Measurements from ENCODE around the gene ALX4.

Gene ALX4

DNA sequence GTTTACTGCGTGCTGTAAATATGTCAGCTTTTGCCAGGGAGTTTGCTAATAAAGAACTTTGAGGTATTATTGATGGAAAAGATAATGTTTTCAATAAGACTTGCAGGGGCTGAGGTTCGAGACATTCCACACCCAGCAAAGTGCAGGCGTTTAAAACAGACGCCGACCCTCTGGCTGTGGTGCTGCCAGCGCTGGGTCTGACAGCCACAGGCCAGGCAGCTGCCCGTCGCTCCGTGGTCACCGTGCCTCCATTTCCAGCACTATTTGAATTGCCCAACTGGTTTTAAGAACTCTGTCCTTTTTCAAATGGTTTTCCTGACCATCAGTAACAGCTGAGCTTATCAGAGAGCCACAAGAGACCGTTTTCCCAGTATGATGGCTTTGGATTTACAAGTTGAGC, 28.1 kb upstream of the ALX4 start:
- H3K14ac ChIP-seq (ENCODE audit: low read length), result no peak overlapping the region
- no peak overlapping the region for H3K23ac ChIP-seq (ENCODE audit: low read length)
- no peak overlapping the region for H2BK12ac ChIP-seq (ENCODE audit: low read length)
- H3K4me1 ChIP-seq (ENCODE audit: control insufficient read depth in 1 of 2, insufficient read depth in 2 of 2, low read length in 2 of 2), result no peaks in the 10 kb centered on the region
- no peak overlapping the region for H2AFZ ChIP-seq (ENCODE audit: insufficient read depth, low read length, poor library complexity)
- WGBS (ENCODE audit: extremely low coverage, insufficient coverage, insufficient read length), result no CpG with 5 or more reads among the region's 11 CpGs
- H3K9me3 ChIP-seq (ENCODE audit: insufficient read depth, low read depth, low read length), result peaks cover 2% of the 10 kb centered on the region
- H3K9ac ChIP-seq (ENCODE audit: low read length), result no peak overlapping the region
- no peak overlapping the region for H2AK5ac ChIP-seq (ENCODE audit: low read length)
- H3K27me3 ChIP-seq (ENCODE audit: insufficient read depth, low read length), result peaks cover 4% of the 10 kb centered on the region
- no peak overlapping the region for H4K12ac ChIP-seq (ENCODE audit: low read depth, low read length)
- H3K18ac ChIP-seq (ENCODE audit: low read length), result no peak overlapping the region
- no peak overlapping the region for H3K4ac ChIP-seq (ENCODE audit: low read depth, low read length)
- no peak overlapping the region for H3K27ac ChIP-seq (ENCODE audit: low read depth, low read length)
- no peaks in the 10 kb centered on the region for H3K36me3 ChIP-seq (ENCODE audit: control insufficient read depth in 1 of 2, insufficient read depth in 2 of 2, low read length in 2 of 2)
- H3K4me2 ChIP-seq (ENCODE audit: low read length), result peak overlapping the region; percentile 16
- H3K4me3 ChIP-seq (ENCODE audit: low read depth, low read length), result no peak overlapping the region
- no peak overlapping the region for H4K8ac ChIP-seq (ENCODE audit: low read depth, low read length)
- H3K79me2 ChIP-seq (ENCODE audit: control insufficient read depth, insufficient read depth, low read length, poor library complexity), result no peaks in the 10 kb centered on the region
- H3K79me1 ChIP-seq (ENCODE audit: low read length), result no peaks in the 10 kb centered on the region
- no peak overlapping the region for H2BK5ac ChIP-seq (ENCODE audit: low read depth, low read length, poor library complexity)
- H4K91ac ChIP-seq (ENCODE audit: low read depth, low read length), result no peak overlapping the region
- DNase-seq, result no peak
- H2BK120ac ChIP-seq (ENCODE audit: insufficient read depth, low read length, poor library complexity), result no peak overlapping the region

DNA sequence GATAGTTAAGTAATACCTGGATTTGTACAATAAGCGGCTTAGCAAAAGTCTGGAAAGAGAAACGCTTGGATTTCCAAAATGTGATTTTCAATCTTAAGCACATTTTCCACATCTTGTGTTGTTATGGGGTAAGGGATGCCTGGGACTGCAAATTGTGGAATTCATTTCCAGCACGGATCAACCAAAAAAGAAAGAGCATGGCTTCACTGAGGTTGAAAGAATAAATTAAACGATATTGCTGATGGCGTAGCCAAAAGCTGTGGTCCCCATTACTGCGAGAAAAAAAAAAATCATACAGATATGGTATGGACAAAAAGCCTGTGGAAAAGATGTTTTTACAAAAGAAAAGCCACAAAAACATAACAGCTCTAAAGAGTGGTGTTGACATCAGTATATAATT, 26.0 kb upstream of the ALX4 start:
- Histone ChIP-seq H3K79me2 (ENCODE audit: control insufficient read depth, insufficient read depth, low read length, poor library complexity) (no peaks in the 10 kb centered on the region), H2BK12ac (ENCODE audit: low read length) (no peak overlapping the region), H3K4me3 (ENCODE audit: low read depth, low read length) (no peak overlapping the region), H2BK120ac (ENCODE audit: insufficient read depth, low read length, poor library complexity) (no peak overlapping the region), H3K27me3 (ENCODE audit: insufficient read depth, low read length) (peaks cover 7% of the 10 kb centered on the region), H2AK5ac (ENCODE audit: low read length) (no peak overlapping the region), H3K14ac (ENCODE audit: low read length) (no peak overlapping the region), H3K36me3 (ENCODE audit: control insufficient read depth in 1 of 2, insufficient read depth in 2 of 2, low read length in 2 of 2) (no peaks in the 10 kb centered on the region), H3K9me3 (ENCODE audit: insufficient read depth, low read depth, low read length) (peaks cover 2% of the 10 kb centered on the region), H3K4ac (ENCODE audit: low read depth, low read length) (no peak overlapping the region), H4K8ac (ENCODE audit: low read depth, low read length) (no peak overlapping the region), H4K91ac (ENCODE audit: low read depth, low read length) (no peak overlapping the region), H3K4me1 (ENCODE audit: control insufficient read depth in 1 of 2, insufficient read depth in 2 of 2, low read length in 2 of 2) (no peaks in the 10 kb centered on the region), H3K18ac (ENCODE audit: low read length) (no peak overlapping the region), H3K9ac (ENCODE audit: low read length) (no peak overlapping the region), H3K27ac (ENCODE audit: low read depth, low read length) (no peak overlapping the region), H4K12ac (ENCODE audit: low read depth, low read length) (no peak overlapping the region), H3K4me2 (ENCODE audit: low read length) (no peak overlapping the region), H3K79me1 (ENCODE audit: low read length) (no peaks in the 10 kb centered on the region), H2BK5ac (ENCODE audit: low read depth, low read length, poor library complexity) (no peak overlapping the region), H2AFZ (ENCODE audit: insufficient read depth, low read length, poor library complexity) (no peak overlapping the region), H3K23ac (ENCODE audit: low read length) (no peak overlapping the region)
- no CpG with 5 or more reads among the region's 6 CpGs for WGBS (ENCODE audit: extremely low coverage, insufficient coverage, insufficient read length)
- DNase-seq, result no peak

DNA sequence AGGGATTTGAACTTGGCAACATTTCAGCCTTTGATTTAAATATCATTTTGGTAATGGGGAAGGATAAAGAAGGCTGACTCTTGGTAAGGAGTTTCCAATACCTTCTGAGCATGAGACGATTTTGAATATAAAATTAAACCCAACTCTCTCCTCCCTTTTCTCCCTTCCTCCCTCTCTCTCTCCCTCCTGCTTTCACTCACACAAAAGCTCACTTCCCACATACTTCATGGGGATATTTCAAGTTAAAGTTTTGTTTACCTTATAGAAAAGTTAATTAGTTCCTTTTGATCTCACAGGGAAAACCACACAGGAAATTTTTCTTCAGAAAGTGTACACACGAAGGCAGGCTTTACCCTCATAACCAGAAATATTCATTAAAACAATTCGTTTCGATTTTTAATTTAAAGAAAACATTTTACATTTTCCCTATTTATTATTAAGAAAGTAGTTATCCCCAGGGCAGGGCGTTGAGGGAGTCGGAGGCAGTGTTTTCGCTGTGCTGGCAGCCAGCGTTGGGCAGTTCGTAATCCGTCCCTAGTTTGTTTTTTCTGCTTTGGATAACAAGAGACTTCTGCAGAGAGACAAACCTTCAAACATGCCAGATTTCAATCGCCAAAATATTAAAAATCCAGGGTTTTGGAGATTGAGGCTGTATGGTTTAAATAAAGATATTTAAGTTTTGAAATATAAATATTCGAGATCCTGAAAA, 25.3 kb upstream of the ALX4 start:
- Histone ChIP-seq H3K79me1 (ENCODE audit: low read length) (no peaks in the 10 kb centered on the region), H3K36me3 (ENCODE audit: control insufficient read depth in 1 of 2, insufficient read depth in 2 of 2, low read length in 2 of 2) (no peaks in the 10 kb centered on the region), H2BK5ac (ENCODE audit: low read depth, low read length, poor library complexity) (no peak overlapping the region), H3K4me3 (ENCODE audit: low read depth, low read length) (no peak overlapping the region), H3K18ac (ENCODE audit: low read length) (no peak overlapping the region), H3K14ac (ENCODE audit: low read length) (no peak overlapping the region), H3K27me3 (ENCODE audit: insufficient read depth, low read length) (peaks cover 7% of the 10 kb centered on the region), H4K91ac (ENCODE audit: low read depth, low read length) (no peak overlapping the region), H4K8ac (ENCODE audit: low read depth, low read length) (no peak overlapping the region), H3K9ac (ENCODE audit: low read length) (no peak overlapping the region), H3K4ac (ENCODE audit: low read depth, low read length) (no peak overlapping the region), H3K27ac (ENCODE audit: low read depth, low read length) (no peak overlapping the region), H3K9me3 (ENCODE audit: insufficient read depth, low read depth, low read length) (peaks cover 2% of the 10 kb centered on the region), H3K4me1 (ENCODE audit: control insufficient read depth in 1 of 2, insufficient read depth in 2 of 2, low read length in 2 of 2) (no peaks in the 10 kb centered on the region), H2AK5ac (ENCODE audit: low read length) (no peak overlapping the region), H2AFZ (ENCODE audit: insufficient read depth, low read length, poor library complexity) (no peak overlapping the region), H3K23ac (ENCODE audit: low read length) (no peak overlapping the region), H3K79me2 (ENCODE audit: control insufficient read depth, insufficient read depth, low read length, poor library complexity) (no peaks in the 10 kb centered on the region), H3K4me2 (ENCODE audit: low read length) (no peak overlapping the region), H4K12ac (ENCODE audit: low read depth, low read length) (no peak overlapping the region), H2BK12ac (ENCODE audit: low read length) (no peak overlapping the region), H2BK120ac (ENCODE audit: insufficient read depth, low read length, poor library complexity) (no peak overlapping the region)
- no CpG with 5 or more reads among the region's 12 CpGs for WGBS (ENCODE audit: extremely low coverage, insufficient coverage, insufficient read length)
- DNase-seq, result no peak

DNA sequence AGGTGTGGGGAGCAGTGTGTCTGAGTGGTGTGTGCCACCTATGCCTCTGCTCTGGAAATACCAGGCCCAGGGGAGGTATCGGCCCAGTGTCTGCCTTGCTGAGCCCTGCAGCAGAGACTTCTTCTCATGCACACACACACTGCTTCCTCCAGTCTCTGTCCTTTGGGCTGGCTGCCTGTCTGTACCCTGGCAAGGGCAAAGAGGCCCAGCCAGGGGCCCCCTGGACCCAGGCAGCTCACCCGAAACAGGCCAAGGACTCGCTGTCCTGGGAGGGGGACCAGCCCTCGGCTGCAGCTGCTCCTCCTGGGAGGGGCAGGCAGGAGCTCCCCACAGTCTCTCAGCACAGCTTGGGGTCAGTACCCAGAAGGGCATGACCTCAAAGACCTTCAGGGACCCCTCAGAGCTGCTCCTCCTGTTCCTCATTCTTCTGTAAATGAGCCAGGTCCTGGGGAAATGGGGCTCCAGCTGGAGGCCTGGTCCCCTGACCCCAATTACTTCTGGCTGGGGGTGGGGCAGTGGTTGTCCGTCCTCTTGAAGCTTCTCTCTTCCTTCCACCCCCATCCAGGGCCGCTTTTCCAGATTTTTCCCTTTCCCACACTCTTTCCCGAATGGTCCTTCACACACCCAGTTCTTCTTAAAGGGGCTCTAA, 24.5 kb upstream of the ALX4 start:
- no peak overlapping the region for H3K9ac ChIP-seq (ENCODE audit: low read length)
- H4K8ac ChIP-seq (ENCODE audit: low read depth, low read length), result no peak overlapping the region
- no peak overlapping the region for H2AK5ac ChIP-seq (ENCODE audit: low read length)
- no peak overlapping the region for H3K18ac ChIP-seq (ENCODE audit: low read length)
- H3K27ac ChIP-seq (ENCODE audit: low read depth, low read length), result no peak overlapping the region
- no peak overlapping the region for H3K23ac ChIP-seq (ENCODE audit: low read length)
- no peaks in the 10 kb centered on the region for H3K79me2 ChIP-seq (ENCODE audit: control insufficient read depth, insufficient read depth, low read length, poor library complexity)
- H3K4me3 ChIP-seq (ENCODE audit: low read depth, low read length), result no peak overlapping the region
- H2BK12ac ChIP-seq (ENCODE audit: low read length), result no peak overlapping the region
- H3K36me3 ChIP-seq (ENCODE audit: control insufficient read depth in 1 of 2, insufficient read depth in 2 of 2, low read length in 2 of 2), result no peaks in the 10 kb centered on the region
- no peaks in the 10 kb centered on the region for H3K79me1 ChIP-seq (ENCODE audit: low read length)
- peaks cover 2% of the 10 kb centered on the region for H3K9me3 ChIP-seq (ENCODE audit: insufficient read depth, low read depth, low read length)
- DNase-seq, result no peak
- no peak overlapping the region for H3K4me2 ChIP-seq (ENCODE audit: low read length)
- peaks cover 7% of the 10 kb centered on the region for H3K27me3 ChIP-seq (ENCODE audit: insufficient read depth, low read length)
- no peak overlapping the region for H3K14ac ChIP-seq (ENCODE audit: low read length)
- no peak overlapping the region for H2BK5ac ChIP-seq (ENCODE audit: low read depth, low read length, poor library complexity)
- H2AFZ ChIP-seq (ENCODE audit: insufficient read depth, low read length, poor library complexity), result no peak overlapping the region
- no peak overlapping the region for H4K12ac ChIP-seq (ENCODE audit: low read depth, low read length)
- no peak overlapping the region for H2BK120ac ChIP-seq (ENCODE audit: insufficient read depth, low read length, poor library complexity)
- H3K4me1 ChIP-seq (ENCODE audit: control insufficient read depth in 1 of 2, insufficient read depth in 2 of 2, low read length in 2 of 2), result no peaks in the 10 kb centered on the region
- no CpG with 5 or more reads among the region's 7 CpGs for WGBS (ENCODE audit: extremely low coverage, insufficient coverage, insufficient read length)
- H3K4ac ChIP-seq (ENCODE audit: low read depth, low read length), result no peak overlapping the region
- no peak overlapping the region for H4K91ac ChIP-seq (ENCODE audit: low read depth, low read length)
